NCI-H748 treated with DMSO at 0.1 percent for 48 hours (cell line): ENCODE measurements around the gene ACSL1.

Experiments used
- DNase-seq: peaks from one replicate; lab custom pipeline; 2025; lab: John Stamatoyannopoulos, UW

Gene ACSL1

DNA sequence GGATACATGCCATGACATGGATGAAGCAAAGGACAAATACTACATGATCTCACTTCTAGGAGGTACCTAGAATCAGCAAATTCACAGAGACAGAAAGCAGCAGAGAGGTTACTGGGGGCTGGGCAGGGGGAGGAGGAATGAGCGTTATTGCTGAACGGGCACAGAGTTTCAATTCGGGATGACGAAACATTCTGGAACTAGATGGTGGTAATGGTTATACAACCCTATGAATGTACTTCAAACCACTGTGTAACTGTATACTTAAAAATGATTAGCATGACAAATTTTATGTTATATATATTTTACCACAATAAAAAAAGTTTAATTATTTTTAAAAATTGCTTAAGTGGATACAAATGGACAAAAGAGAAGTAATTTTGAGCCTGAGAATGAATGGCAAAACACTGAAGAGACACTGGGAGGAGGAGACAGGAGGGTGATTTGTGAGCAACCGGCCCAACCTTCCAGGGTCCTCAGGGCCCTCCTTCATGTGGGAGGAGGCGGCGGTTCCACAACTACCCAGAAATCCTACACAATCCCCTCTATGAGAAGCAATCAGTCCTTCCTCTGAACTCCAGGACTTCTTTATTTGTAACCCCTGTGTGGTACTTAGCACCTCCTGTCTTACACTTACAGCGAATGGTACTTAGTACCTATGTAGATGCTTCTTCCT lies 14.1 kb downstream of the ACSL1 start:
- DNase-seq, result no peak

DNA sequence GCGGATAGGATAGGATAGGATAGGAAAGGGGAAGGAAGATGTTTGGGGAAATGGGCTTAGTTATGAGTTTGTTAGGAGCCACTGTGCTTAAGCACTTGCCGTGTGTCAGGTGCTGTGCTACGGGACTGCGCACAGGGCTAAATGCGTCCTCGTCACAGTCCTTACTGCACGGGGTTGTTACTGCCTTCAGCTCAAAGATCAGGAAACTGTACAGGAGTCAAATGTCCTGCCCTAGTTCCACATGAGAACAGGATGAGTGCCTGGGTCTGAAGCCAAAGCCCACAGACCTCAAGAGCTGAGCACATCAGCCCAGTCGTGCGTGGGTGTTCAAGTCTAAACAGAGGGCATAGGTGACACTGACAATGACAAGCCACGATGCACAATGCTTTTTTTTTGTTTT lies 15.0 kb downstream of the ACSL1 start:
- DNase-seq, result no peak

DNA sequence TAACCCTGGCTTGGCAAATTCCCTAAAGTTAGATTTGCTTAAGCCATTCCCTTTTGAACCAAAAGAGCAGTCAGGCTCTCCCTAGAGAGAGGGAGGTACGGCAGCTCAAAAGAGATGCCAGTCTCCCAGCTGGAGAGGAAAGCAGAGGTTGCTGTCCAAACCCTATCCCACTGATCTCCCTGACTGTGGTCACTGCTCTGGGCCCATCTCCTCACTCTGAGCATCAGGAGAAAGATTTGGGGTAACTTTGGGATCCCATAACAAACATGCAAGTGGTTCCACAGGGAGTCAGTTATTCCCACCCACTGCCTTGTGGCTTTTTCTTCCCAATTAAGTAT lies 17.1 kb downstream of the ACSL1 start:
- DNase-seq, result no peak

DNA sequence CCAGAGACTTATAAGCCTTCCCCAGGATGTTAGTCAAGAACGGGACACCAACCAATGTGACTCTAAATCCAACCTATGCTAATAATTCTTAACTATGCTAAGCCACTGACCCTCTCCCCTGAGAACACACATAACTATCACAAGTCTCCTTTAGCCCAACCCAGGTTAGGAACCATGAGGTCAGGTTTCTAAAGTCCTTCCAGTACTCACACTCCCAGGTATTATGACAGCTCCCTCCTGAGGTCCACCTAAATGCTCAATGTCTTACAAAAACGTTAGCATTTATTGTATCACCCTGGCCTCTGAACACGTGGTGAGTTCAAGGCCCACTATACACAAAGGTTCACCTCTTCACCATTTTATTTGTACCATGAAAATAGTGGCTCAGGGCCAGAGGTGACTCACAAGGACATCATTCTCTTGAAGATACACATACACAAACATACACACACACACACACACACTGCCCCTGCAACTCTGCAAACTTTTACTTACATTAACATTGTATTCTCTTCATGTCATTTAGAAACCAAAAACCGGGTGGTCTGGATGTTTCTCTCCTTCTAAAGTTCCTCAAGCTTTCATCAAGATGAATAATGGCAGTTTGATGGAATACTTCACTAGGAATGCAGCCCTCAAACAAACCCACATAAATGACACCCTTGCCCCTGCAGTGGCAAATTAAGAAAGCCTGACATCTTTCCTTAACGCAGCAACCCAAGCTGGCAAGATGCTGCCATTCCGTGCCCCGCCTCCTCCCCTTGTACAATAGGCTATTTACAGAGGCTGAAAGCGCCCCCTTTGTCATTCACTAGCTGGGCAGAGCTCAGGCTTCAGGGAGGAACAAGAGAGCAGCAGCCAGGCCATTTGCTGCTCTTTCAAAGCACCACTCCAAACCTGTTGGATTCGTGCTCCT lies 17.7 kb downstream of the ACSL1 start:
- no peak for DNase-seq

DNA sequence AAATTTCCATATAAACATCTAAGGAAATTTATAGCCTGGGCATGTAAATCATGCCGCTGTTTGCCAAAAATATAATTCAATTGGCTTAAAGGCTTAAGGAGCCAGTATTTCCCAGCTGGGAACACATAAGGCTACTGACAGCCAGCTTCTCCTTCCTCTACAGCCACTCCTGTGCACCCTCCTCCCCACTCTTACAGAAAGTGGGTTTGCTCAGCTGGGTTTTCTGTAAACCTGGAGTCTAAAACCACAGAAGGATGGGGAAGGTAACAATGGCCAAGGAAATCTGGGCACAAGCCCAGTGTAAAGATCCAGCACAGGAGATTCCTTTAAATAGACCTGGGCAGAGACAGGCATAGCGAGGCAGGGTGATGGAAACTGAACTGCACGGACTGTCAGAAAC lies 18.5 kb downstream of the ACSL1 start:
- DNase-seq, result no peak

DNA sequence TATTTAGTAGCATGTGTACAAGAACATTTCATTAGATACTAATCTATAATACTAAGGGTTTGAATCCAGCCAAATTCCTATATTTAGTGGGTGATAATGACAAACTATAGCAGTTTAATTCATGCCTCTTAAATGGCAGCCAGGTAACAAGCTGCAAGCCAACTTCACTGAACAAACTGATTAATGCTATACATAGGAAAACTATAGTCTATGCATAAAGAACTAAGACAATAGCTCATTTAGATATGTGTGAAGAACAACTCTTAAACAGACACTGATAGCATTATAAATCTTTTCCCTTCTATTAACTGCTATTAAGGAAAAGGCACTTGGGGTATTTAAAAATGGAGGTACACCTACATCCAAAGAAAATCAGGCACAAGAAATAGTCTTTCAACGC lies 19.1 kb downstream of the ACSL1 start:
- no peak for DNase-seq

DNA sequence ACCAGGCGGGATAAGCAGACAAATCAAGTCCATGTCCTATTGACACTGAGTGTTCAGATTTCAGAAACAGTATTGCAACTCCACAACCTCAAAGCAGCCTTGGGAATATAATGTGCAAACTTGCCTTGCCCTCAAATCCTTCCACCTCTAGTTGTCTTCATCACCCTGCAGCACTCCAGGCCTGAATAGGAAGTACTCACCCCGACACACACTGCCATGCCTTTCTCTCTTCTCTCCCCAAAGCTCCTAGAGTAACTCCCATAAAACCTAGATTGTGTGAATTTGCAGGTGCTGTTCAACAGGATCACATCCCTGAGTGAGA lies 19.6 kb downstream of the ACSL1 start:
- no peak for DNase-seq

DNA sequence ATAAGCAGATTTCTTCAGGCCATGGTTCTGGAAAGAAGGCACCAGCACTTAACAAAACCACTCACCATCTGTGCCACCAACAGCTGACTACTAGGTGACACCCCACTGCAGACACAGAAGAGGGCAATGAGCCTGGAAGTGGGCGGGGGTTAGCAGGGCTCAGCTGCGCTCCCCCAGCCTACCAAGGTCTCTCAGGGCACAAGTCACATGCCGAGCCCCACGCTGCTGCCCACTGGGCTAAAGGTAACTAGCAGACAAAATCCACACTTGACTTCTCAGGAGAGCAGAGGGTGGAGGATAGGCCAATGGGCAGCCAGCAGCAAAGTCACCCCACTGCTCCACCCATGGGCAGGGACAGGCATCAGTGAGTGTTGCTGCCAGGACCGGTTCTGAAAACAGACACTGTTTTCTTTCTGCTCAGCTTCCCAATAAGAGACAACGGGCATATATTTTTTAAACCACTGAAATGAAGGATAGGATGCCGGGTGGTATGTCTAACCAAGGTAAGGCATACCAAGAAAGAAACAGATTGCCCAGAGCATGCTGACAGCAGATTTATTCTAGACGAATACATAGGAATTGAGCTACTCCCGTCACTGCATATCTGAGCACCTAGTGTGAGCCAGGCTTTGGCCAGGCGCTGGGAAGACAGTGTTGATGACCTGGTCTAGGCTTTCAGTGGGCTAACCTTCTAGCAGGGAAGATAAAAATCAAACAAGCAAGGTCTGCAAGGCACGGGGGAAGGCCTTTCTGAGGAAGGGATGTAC lies 20.1 kb downstream of the ACSL1 start:
- DNase-seq, result no peak

DNA sequence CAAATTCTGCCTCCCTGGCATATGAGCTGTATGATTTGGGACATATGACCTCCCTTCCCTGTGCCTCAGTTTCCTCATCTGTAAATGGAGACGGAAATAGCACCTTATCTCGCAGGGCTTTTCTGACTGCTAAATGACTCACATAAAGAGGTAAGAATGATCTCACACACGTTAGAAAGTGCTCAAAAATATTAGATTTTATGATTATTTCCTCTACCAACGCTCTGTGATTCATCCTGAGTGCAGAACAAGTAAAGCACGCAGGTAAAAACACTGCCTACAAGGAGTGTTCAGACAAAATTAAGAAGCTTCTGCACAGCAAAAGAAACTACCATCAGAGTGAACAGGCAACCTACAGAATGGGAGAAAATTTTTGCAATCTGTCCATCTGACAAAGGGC lies 21.1 kb downstream of the ACSL1 start:
- no peak for DNase-seq

DNA sequence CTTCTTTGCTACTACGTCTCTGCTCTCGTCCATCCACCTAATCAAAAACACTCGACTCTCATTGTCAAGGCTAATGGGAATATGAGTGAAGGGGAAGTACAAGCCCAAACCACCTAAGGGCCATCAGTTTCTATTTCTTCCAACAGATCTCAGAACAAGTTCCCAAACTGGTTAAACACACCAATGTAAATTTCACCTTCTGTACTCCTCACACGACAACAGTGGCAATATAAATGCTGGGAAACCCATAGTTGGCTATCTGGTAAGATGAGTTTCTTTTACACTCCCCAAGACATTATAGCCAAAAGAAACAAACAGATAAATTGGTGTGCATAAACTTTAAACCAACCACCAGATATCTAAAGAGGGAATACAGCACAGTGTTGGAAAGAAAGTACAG lies 21.9 kb downstream of the ACSL1 start:
- no peak for DNase-seq

DNA sequence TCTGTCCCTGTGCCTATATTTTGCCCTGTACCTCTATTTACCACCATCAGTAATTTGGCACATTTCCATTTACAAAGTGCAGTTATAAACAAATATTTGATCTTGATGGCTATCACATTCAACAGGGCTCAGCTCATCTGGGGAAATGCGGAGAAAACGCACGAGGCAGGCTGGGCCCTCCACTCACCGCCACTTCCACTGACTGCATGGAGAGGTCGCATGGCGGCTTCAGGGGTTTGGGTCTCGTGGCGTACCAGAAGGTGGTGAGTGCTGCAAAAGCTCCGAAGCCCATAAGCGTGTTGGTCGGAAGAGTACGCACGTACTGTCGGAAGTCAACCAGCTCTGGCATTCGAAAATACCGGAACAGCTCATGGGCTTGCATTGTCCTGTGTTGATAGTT lies 22.6 kb downstream of the ACSL1 start:
- DNase-seq, result no peak

DNA sequence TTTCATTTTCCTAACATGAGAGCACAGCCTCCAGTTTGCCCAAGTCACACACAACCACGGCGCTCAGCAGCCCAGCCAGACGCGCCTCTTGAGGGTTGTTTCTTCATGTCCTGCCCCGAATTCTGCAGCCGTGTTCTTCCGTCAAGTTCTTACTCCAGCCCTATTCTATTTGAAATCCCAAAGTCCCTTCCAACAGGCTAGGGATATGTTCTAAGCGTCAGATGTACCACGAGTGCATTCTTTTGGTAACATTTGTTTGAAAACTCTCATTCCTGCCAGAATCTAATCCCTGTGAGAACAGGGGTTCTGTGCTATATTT lies 23.1 kb downstream of the ACSL1 start:
- DNase-seq, result no peak

DNA sequence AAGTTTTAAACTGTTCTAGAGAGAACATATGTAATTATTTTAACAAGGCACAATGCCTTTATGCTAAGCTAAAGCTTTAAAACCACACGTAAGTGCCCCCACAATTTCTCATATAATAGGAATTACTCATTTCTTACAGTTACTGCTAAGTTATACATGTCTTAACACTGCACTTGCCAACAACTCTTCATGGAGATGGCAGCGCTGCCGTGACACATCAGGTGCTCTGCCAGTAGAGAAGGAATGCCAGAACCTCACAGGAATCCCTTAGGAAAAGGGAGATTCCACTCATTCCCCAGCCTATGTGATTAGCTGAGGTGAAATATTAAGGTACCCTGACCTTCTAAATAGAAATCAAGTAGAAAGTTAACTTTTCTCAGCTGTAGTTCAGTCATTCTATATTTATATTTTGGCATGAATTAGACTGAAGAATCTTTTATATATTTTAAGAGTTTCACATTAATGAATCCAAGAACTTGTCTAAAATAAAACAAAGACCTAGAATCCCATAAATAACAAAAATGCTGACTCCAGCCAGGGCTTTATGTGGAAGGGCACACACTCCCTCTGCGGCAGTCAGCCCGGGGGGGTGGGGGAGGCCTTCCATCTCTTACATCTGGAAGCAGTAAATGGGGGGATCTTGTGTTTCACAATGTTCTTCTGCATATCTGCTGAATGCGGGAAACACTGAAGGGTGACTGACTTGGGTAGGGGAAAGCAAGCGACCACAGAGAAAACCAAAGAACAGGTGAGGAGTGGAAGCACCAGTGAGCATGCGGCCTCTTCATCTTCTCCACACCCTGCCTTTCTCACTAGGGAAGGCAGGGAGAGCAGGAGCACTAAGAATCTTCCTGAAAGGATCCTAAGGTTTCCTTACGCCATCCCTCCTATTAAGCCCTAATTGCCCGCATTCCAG lies 23.7 kb downstream of the ACSL1 start:
- no peak for DNase-seq

DNA sequence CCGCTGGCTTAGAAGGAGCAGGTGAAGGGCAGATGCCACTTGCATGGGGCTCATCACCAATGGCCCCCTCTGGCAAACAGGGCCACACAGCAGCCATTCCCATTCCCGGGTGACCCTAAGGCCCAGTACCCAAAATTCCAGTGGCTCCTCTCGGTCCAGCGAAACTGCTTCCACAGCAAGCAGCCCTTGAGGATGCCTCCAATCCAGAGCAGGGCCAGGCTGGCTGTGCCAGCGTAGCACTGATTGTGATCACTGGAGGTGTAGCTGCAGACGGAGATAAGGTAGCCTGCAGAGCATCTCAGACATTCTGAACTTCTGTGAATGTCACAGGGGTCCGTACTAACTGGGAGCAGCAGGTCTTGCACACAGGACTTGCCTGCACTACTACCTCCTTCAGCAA lies 27.3 kb downstream of the ACSL1 start:
- no peak for DNase-seq

DNA sequence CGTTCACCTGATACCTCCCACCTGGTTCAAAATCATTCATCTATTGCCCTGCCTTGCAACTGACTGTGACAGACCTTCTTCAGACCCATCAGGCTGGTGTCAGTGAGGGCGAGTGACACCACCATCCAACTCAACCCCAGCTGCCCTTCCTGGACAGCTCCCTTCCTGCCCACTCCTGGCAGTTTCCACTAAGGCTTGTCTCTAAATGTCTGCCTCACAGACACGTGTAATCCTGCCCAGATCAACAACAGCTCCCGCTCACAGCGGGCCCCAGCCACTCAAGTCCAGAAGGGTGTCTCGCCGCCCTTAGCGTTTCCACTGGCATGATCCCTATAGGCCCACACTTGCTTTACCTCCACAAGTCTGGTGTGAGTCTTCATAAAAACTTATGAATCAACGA lies 28.9 kb downstream of the ACSL1 start:
- DNase-seq, result no peak

DNA sequence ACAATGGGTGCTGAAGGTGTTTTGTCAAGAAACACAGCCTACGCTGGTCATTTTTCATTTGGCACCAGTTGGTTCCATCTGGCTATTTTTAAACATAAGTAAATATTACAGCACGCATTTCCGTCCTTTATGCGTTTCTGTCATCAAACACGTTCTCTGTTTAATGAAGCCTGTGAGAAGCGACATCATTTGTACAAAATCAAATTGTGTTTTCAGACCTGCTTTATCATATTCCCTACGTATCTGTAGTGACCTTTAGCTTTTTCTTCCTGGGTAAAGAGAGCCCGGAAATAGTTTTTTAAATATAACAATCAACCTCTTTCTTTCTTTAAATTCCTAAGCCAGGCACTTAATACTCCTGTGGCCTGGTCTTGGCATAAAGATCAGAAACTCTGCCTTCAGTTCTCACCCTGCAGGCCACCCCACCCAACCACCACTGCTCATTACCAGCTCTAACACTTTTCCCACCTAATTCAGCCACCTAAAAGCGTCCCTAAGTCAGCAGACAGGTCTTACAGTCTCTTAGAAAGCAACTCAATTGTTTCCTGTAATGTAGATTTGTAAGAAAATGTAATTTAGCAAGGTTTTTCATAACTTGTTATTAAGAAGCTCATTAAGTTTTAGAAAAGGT lies 30.4 kb downstream of the ACSL1 start:
- DNase-seq, result no peak

DNA sequence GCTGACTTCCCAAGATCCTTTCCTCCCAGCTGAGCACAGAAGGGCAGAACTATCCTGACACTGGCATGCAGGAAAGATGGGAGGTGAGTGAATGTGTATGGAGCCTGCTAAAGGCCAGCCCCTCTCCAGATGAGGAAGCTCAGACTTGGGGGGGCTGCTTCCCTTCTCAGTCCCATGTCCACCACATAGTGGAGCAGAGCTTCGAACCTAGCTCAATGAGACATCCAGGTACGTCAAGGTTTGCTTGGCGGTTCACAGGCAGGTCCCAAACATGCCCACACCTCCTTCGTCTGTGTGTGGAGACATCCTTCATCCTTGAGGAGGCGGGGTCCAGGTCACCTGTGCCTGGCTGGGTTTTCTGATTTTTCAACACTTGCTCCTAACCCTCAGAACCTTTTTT lies 31.3 kb downstream of the ACSL1 start:
- no peak for DNase-seq

DNA sequence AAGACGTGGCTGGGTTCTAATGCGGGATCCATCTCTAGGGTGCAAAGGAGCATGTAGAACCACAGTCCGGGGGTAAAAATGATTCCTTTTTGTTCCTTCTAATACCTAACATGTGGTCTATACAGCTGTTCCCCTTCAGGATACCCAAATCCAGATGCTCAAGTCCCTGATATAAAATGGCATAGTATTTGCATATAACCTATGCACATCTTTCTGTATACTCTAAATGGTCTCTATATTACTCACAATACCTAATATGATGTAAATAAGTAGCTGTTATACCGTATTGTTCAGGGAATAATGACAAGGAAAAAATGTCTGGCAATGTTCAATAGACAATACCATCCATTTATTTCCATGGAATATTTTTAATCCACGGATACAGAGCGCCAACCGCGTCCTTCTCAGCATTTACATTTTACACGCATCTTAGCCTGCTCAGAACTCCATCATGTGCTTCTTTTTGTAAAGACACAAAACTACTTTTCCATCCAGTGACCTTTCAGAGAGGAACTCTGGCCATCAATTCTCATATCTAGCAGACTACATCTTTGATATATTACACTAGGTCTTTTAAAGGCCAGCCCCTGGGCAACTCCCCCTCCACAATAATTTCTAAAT lies 31.9 kb downstream of the ACSL1 start:
- no peak for DNase-seq

DNA sequence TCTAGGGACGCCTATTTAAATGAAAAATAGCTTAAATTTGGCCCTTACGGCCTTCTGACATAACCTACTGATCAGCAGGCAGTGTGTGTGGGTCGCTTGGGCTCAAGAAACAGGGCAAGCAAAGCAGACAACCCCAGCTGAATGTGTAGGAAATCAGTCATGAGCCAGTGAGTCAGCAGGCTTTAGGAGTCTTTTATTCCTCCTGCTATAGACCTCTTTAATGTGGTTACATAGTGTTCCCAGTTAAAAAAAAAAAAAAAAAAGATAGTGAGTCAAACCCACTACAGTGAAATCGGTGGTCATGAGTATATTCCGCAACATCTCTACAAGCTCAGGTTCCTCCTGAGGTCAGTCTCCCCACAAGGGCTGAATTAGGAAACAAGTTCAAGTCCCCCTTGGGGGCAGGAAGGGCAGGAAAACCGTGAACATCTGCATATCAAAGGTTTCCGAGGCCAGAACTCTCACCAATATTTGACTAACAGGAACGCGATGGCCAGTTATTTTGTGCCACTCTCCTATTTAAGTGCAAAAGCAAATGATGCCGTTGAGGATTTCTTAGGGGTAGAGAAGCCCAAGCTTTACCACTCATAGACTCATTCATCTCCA lies 32.7 kb downstream of the ACSL1 start:
- DNase-seq, result no peak

DNA sequence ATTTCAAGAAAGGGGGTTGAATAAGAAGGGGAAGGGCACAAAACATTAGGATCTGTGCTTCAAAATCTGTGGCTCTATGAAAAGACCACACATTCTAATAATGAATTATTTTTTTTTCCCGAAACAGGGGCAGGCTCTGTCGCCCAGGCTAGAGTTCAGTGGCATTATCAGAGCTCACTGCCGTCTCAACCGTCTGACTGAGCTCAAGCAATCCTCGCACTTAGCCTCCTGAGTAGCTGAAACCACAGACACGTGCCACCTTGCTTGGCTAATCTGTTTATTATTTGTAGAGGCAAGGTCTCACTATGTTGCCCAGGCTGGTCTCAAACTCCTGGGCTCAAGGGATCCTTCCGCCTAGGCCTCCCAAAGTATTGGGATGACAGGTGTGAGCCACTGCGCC lies 33.4 kb downstream of the ACSL1 start:
- DNase-seq, result no peak

DNA sequence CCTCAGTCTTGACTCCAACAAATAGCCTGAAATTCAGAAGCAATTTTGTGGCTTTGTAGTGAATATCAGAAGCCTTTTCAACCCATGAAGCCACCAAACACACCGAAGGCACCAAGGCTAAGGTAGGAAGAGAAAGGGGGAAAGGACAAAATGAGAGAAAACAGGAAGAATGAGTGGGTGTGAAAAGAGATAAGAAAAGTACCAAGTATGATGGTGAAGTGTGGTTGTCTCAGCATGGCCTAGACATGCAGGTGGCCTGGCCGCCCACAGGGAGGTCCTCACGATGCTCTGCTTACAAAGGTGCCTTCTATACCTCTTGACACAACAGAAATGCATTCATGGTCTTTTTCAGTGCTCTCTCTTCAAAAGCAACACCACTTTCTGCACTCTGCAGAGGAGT lies 34.9 kb downstream of the ACSL1 start:
- DNase-seq, result no peak
